ENCODE measurements around the gene MARS1. TPM values are rescaled to one million over a fixed set of nuclear protein-coding genes. Genes with fewer than 3 reads are reported as not detected.

Gene MARS1
- total and polyA plus RNA-seq, 2 donors from 2014 or later, result 62.8 to 158 TPM

GRCh38 chr12:57497223-57498131 lies 9.6 kb downstream of the MARS1 start:
- no peak for TF ChIP-seq CTCF (IDR thresholded peaks at IDR 0.05; ENCODE audit: borderline replicate concordance, extremely low read depth, insufficient read depth)
- DNase-seq (no peak), FAIRE-seq (no peak)
- no peak overlapping the region for H3K4me3 ChIP-seq (ENCODE audit: low read length in 3 of 3)
- no peaks in the 10 kb centered on the region for H3K9me3 ChIP-seq (ENCODE audit: control insufficient read depth in 2 of 3, insufficient read depth in 1 of 3, low read length in 3 of 3)
- intact Hi-C loops (cut with DNase I), result no loop called here
- H3K9ac ChIP-seq (ENCODE audit: low read length in 3 of 3), result no peak overlapping the region
- peaks cover 4 to 39% (median 26%) of the 10 kb centered on the region in 3 donors for H3K36me3 ChIP-seq (ENCODE audit: control insufficient read depth in 2 of 3, insufficient read depth in 3 of 3, low read length in 3 of 3)
- H3K27ac ChIP-seq (ENCODE audit: low read depth in 2 of 2, low read length in 2 of 2), result no peak overlapping the region
- H3K4me1 ChIP-seq (ENCODE audit: control insufficient read depth in 2 of 3, insufficient read depth in 2 of 3, low read depth in 1 of 3, low read length in 3 of 3), result no peaks in the 10 kb centered on the region
- no peaks in the 10 kb centered on the region for H3K27me3 ChIP-seq (ENCODE audit: control insufficient read depth, insufficient read depth, low read length)

- DNase-seq, result peak in 1 of 5 donors; percentile 69
Measured at GRCh38 chr12:57498132-57498502, 10.2 kb downstream of the MARS1 start.

GRCh38 chr12:57498571-57498970 lies 10.7 kb downstream of the MARS1 start:
- intact Hi-C loops (cut with DNase I), result no loop called here
- peaks cover 4 to 36% (median 26%) of the 10 kb centered on the region in 3 donors for H3K36me3 ChIP-seq (ENCODE audit: control insufficient read depth in 2 of 3, insufficient read depth in 3 of 3, low read length in 3 of 3)
- FAIRE-seq, result no peak

More at GRCh38 chr12:57498132-57498502, 10.2 kb downstream of the MARS1 start:
- TF ChIP-seq CTCF (IDR thresholded peaks at IDR 0.05; ENCODE audit: borderline replicate concordance, extremely low read depth, insufficient read depth), result no peak
- Histone ChIP-seq H3K27me3 (ENCODE audit: control insufficient read depth, insufficient read depth, low read length) (no peaks in the 10 kb centered on the region), H3K4me3 (ENCODE audit: low read length in 3 of 3) (no peak overlapping the region), H3K9ac (ENCODE audit: low read length in 3 of 3) (no peak overlapping the region), H3K9me3 (ENCODE audit: control insufficient read depth in 2 of 3, insufficient read depth in 1 of 3, low read length in 3 of 3) (no peaks in the 10 kb centered on the region), H3K36me3 (ENCODE audit: control insufficient read depth in 2 of 3, insufficient read depth in 3 of 3, low read length in 3 of 3) (peaks cover 4 to 36% (median 26%) of the 10 kb centered on the region in 3 donors), H3K4me1 (ENCODE audit: control insufficient read depth in 2 of 3, insufficient read depth in 2 of 3, low read depth in 1 of 3, low read length in 3 of 3) (no peaks in the 10 kb centered on the region), H3K27ac (ENCODE audit: low read depth in 2 of 2, low read length in 2 of 2) (no peak overlapping the region)
- FAIRE-seq, result no peak
- intact Hi-C loops (cut with DNase I), result no loop called here

More at GRCh38 chr12:57498571-57498970, 10.7 kb downstream of the MARS1 start:
- TF ChIP-seq CTCF (IDR thresholded peaks at IDR 0.05; ENCODE audit: borderline replicate concordance, extremely low read depth, insufficient read depth), result no peak
- Histone ChIP-seq H3K9me3 (ENCODE audit: control insufficient read depth in 2 of 3, insufficient read depth in 1 of 3, low read length in 3 of 3) (no peaks in the 10 kb centered on the region), H3K9ac (ENCODE audit: low read length in 3 of 3) (no peak overlapping the region), H3K27ac (ENCODE audit: low read depth in 2 of 2, low read length in 2 of 2) (no peak overlapping the region), H3K4me1 (ENCODE audit: control insufficient read depth in 2 of 3, insufficient read depth in 2 of 3, low read depth in 1 of 3, low read length in 3 of 3) (no peaks in the 10 kb centered on the region), H3K4me3 (ENCODE audit: low read length in 3 of 3) (no peak overlapping the region), H3K27me3 (ENCODE audit: control insufficient read depth, insufficient read depth, low read length) (no peaks in the 10 kb centered on the region)
- DNase-seq, result no peak

Measured in kidney (tissue), 14 donors.